Measurements from ENCODE around the gene BDKRB2.

Gene BDKRB2

GRCh38 chr14:96256407-96256806 is 51.8 kb downstream of the BDKRB2 start:
- TF ChIP-seq, protein P1, sequence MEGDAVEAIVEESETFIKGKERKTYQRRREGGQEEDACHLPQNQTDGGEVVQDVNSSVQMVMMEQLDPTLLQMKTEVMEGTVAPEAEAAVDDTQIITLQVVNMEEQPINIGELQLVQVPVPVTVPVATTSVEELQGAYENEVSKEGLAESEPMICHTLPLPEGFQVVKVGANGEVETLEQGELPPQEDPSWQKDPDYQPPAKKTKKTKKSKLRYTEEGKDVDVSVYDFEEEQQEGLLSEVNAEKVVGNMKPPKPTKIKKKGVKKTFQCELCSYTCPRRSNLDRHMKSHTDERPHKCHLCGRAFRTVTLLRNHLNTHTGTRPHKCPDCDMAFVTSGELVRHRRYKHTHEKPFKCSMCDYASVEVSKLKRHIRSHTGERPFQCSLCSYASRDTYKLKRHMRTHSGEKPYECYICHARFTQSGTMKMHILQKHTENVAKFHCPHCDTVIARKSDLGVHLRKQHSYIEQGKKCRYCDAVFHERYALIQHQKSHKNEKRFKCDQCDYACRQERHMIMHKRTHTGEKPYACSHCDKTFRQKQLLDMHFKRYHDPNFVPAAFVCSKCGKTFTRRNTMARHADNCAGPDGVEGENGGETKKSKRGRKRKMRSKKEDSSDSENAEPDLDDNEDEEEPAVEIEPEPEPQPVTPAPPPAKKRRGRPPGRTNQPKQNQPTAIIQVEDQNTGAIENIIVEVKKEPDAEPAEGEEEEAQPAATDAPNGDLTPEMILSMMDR (IDR thresholded peaks at IDR 0.05; ENCODE audit: low read depth, low read length, missing control alignments) = no peak
- DNase-seq (ENCODE audit: low read depth) = no peak
- H3K4me3 ChIP-seq (ENCODE audit: low read depth, low read length) = no peak overlapping the region

GRCh38 chr14:96257056-96257455 is 52.4 kb downstream of the BDKRB2 start:
- no peak overlapping the region for H3K4me3 ChIP-seq (ENCODE audit: low read depth, low read length)
- TF ChIP-seq, protein P1 (IDR thresholded peaks at IDR 0.05; ENCODE audit: low read depth, low read length, missing control alignments) = no peak
- no peak for DNase-seq (ENCODE audit: low read depth)

DNA sequence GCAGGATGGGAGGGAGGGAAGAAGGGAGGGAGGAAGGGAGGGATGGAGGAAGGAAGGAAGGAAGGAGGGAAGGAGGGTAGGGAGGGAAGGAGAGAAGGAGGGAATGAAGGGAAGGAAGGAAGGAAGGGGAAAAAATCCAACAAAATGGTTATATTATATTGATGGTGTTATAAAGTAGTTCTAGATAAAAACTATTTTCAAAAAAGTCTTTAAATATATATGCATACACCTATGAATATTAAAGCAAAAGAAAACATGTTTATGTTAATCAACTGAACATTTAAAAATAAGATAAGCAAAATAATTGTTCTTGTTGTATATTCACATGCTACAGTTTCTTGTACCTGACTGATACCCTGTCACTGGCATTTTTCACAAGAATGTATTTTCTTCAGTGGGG is 53.3 kb downstream of the BDKRB2 start:
- DNase-seq (ENCODE audit: low read depth) = no peak
- H3K4me3 ChIP-seq (ENCODE audit: low read depth, low read length) = no peak overlapping the region
- TF ChIP-seq, protein P1 (IDR thresholded peaks at IDR 0.05; ENCODE audit: low read depth, low read length, missing control alignments) = no peak

- no peak overlapping the region for H3K4me3 ChIP-seq (ENCODE audit: low read depth, low read length)
- DNase-seq (ENCODE audit: low read depth) = no peak
- TF ChIP-seq, protein P1 (IDR thresholded peaks at IDR 0.05; ENCODE audit: low read depth, low read length, missing control alignments) = no peak
Measured at GRCh38 chr14:96260341-96260821, 55.7 kb downstream of the BDKRB2 start.

- no peak for DNase-seq (ENCODE audit: low read depth)
- TF ChIP-seq, protein P1 (IDR thresholded peaks at IDR 0.05; ENCODE audit: low read depth, low read length, missing control alignments) = no peak
- H3K4me3 ChIP-seq (ENCODE audit: low read depth, low read length) = no peak overlapping the region
Measured at GRCh38 chr14:96261053-96261452, 56.4 kb downstream of the BDKRB2 start.

DNA sequence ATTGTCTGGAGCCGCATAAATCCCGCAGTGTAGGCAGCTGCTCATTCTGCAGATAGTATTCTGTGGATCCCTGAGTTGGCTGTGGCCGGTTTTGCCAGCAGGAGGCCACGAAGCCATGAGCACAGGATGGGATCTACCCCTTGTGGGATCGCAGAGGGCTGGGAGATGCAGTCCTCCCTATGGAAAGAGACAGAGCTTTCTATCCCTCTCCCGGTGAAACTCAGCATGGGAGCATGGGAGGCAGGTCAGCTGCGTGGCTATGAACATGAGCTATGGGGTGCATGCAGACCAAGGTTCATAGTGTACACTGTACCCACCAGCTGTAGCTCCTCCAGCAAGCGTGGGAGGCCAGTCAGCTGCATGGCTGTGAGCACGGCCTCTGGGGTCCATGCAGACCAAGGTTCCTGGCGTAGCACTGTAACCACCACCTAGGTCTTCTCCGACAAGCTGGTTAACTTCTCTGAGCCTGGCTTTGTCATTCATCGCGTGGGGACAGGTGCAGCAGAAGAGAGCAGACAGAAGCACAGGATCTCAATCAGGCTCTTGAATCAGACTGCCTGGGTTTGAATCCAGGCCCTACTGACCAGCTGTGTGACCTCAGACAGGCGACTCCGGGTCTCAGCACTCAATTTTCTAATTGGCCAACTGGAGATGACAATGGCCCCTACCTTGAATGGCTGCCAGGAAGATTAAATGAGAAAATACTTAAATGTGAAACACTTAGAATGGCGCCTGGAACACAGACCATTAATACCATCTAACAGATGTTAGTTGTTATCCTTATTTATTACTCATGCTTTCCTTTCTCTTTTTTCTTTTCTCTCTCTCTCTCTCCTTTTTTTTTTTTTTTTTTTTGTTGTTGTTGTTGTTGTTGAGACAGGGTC is 57.4 kb downstream of the BDKRB2 start:
- TF ChIP-seq, protein P1 (IDR thresholded peaks at IDR 0.05; ENCODE audit: low read depth, low read length, missing control alignments) = no peak
- H3K4me3 ChIP-seq (ENCODE audit: low read depth, low read length) = no peak overlapping the region
- DNase-seq (ENCODE audit: low read depth) = no peak
